ENCODE data around the gene BEAN1. TPM values are rescaled to one million over a fixed set of nuclear protein-coding genes. Genes with fewer than 3 reads are reported as not detected.

BEAN1 gene
- total RNA-seq, 1 experiment from 2014 or later: not detected

DNA sequence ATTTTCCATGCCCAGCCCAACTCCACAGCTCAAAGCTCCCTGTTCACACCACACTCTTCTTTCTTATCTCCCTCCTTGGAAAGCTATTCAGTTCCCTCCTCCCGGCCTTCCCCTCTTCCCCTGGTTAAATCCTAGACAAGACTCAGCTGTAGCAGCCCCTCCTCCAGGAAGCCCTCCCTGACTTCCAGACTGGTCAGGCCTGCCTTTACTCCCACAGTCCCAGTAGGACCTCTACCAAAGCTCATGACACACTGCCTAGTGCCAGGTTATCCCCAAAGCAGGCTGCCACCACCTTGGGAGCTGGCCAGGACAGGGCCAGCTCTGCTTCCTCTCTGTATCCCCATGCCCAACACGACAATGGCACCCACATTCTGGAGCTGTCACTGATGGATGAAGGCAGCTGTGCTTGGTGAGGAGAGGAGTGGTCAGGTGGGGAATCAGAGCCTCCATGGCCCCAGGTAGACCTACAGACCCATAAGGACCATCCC lies 50.0 kb downstream of the BEAN1 start (continued):
- TF ChIP-seq ZNF232 (CRISPR knock-in tag; IDR thresholded peaks at IDR 0.05) (no peak), ZMAT4 (CRISPR knock-in tag; IDR thresholded peaks at IDR 0.05) (no peak), SMAD4 (CRISPR knock-in tag; IDR thresholded peaks at IDR 0.05) (no peak), RORB (CRISPR knock-in tag; IDR thresholded peaks at IDR 0.05) (no peak), EMX1 (CRISPR knock-in tag; IDR thresholded peaks at IDR 0.05) (no peak), ZBTB21 (CRISPR knock-in tag; IDR thresholded peaks at IDR 0.05; ENCODE audit: borderline replicate concordance) (no peak)

GRCh38 chr16:66478733-66479511 lies 51.8 kb downstream of the BEAN1 start:
- Mint-ChIP-seq H3K4me1 (peaks cover 29% of the 10 kb centered on the region), H3K9me3 (no peaks in the 10 kb centered on the region), H3K36me3 (no peaks in the 10 kb centered on the region), H3K27ac (no peak overlapping the region), H3K27me3 (ENCODE audit: low read depth) (peaks cover 8% of the 10 kb centered on the region), H3K4me3 (no peak overlapping the region)
- DNase-seq (ENCODE audit: low spot score) (peak; percentile 77), ATAC-seq (peak; percentile 88)
- ChIA-PET POLR2A (no interaction called here), CTCF (interaction anchor here (0.6 to 3.7 kb wide), 12 partner anchors 10 to 137 kb away, joined by 3 to 20 read pairs (median 3); no protein-coding TSS in a partner anchor)
- TF ChIP-seq, protein P1, sequence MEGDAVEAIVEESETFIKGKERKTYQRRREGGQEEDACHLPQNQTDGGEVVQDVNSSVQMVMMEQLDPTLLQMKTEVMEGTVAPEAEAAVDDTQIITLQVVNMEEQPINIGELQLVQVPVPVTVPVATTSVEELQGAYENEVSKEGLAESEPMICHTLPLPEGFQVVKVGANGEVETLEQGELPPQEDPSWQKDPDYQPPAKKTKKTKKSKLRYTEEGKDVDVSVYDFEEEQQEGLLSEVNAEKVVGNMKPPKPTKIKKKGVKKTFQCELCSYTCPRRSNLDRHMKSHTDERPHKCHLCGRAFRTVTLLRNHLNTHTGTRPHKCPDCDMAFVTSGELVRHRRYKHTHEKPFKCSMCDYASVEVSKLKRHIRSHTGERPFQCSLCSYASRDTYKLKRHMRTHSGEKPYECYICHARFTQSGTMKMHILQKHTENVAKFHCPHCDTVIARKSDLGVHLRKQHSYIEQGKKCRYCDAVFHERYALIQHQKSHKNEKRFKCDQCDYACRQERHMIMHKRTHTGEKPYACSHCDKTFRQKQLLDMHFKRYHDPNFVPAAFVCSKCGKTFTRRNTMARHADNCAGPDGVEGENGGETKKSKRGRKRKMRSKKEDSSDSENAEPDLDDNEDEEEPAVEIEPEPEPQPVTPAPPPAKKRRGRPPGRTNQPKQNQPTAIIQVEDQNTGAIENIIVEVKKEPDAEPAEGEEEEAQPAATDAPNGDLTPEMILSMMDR (IDR thresholded peaks at IDR 0.05): 0 out of 2 replicates have a peak, but pooled peaks have one; percentile 35
- TF ChIP-seq, protein P2, sequence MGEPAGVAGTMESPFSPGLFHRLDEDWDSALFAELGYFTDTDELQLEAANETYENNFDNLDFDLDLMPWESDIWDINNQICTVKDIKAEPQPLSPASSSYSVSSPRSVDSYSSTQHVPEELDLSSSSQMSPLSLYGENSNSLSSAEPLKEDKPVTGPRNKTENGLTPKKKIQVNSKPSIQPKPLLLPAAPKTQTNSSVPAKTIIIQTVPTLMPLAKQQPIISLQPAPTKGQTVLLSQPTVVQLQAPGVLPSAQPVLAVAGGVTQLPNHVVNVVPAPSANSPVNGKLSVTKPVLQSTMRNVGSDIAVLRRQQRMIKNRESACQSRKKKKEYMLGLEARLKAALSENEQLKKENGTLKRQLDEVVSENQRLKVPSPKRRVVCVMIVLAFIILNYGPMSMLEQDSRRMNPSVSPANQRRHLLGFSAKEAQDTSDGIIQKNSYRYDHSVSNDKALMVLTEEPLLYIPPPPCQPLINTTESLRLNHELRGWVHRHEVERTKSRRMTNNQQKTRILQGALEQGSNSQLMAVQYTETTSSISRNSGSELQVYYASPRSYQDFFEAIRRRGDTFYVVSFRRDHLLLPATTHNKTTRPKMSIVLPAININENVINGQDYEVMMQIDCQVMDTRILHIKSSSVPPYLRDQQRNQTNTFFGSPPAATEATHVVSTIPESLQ (CRISPR knock-in tag; IDR thresholded peaks at IDR 0.05): no peak
- no peak for TF ChIP-seq ETV6 (CRISPR knock-in tag; IDR thresholded peaks at IDR 0.05)
- no peak for TF ChIP-seq ATF2 (CRISPR knock-in tag; IDR thresholded peaks at IDR 0.05; ENCODE audit: borderline replicate concordance, low read depth)
- no peak for TF ChIP-seq EMX1 (CRISPR knock-in tag; IDR thresholded peaks at IDR 0.05)
- TF ChIP-seq, protein P3, sequence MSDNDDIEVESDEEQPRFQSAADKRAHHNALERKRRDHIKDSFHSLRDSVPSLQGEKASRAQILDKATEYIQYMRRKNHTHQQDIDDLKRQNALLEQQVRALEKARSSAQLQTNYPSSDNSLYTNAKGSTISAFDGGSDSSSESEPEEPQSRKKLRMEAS (CRISPR knock-in tag; IDR thresholded peaks at IDR 0.05): peak; percentile 71

DNA sequence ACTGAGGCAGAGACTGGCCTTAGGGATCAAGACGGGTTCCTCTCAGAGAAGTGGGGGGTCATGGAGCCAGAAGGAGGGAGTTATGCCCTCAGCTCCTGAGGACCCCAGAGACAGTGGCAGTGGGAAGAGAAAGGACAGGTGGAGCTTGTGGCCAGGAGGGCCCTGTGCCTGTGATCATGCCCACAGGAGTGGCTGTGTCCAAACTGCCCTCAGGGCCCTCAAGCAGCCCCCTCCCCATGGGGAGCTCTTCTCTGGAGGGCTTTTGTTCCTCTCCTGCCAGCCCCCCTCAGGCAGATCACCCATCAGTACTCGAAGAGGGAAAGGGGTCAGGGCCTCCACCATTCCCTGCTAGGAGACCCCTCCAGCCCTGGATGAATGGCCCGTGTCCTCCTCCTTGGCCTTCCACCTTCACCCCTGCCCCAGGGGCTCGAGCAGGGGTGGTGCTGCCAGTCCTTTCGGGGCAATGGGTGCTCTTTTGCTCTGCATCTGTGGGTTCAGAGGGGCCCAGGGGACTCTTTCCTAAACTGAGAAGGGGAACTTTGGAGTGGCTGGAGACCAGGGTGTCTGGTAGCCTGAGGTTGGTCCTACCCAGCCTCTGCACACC lies 52.7 kb downstream of the BEAN1 start:
- CTCF ChIA-PET: interaction anchor here (0.6 to 3.7 kb wide), 11 partner anchors 11 to 138 kb away, joined by 3 to 20 read pairs (median 3); no protein-coding TSS in a partner anchor
- no peak overlapping the region for H3K4me3 Mint-ChIP-seq
- DNase-seq (ENCODE audit: low spot score): no peak
- H3K9me3 Mint-ChIP-seq: no peaks in the 10 kb centered on the region
- no peak overlapping the region for H3K27ac Mint-ChIP-seq
- TF ChIP-seq OVOL2 (CRISPR knock-in tag; IDR thresholded peaks at IDR 0.05; ENCODE audit: borderline replicate concordance) (no peak), CREM (CRISPR knock-in tag; IDR thresholded peaks at IDR 0.05) (no peak), MYBL2 (CRISPR knock-in tag; IDR thresholded peaks at IDR 0.05) (no peak), ZNF423 (CRISPR knock-in tag; IDR thresholded peaks at IDR 0.05) (no peak), MLX (CRISPR knock-in tag; IDR thresholded peaks at IDR 0.05) (no peak), ELF4 (CRISPR knock-in tag; IDR thresholded peaks at IDR 0.05; ENCODE audit: low read depth) (no peak), MXD4 (CRISPR knock-in tag; IDR thresholded peaks at IDR 0.05; ENCODE audit: borderline replicate concordance) (no peak)
- TF ChIP-seq, protein P4, sequence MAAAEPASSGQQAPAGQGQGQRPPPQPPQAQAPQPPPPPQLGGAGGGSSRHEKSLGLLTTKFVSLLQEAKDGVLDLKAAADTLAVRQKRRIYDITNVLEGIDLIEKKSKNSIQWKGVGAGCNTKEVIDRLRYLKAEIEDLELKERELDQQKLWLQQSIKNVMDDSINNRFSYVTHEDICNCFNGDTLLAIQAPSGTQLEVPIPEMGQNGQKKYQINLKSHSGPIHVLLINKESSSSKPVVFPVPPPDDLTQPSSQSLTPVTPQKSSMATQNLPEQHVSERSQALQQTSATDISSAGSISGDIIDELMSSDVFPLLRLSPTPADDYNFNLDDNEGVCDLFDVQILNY (CRISPR knock-in tag; IDR thresholded peaks at IDR 0.05): no peak
- TF ChIP-seq, protein P5, sequence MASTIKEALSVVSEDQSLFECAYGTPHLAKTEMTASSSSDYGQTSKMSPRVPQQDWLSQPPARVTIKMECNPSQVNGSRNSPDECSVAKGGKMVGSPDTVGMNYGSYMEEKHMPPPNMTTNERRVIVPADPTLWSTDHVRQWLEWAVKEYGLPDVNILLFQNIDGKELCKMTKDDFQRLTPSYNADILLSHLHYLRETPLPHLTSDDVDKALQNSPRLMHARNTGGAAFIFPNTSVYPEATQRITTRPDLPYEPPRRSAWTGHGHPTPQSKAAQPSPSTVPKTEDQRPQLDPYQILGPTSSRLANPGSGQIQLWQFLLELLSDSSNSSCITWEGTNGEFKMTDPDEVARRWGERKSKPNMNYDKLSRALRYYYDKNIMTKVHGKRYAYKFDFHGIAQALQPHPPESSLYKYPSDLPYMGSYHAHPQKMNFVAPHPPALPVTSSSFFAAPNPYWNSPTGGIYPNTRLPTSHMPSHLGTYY (CRISPR knock-in tag; IDR thresholded peaks at IDR 0.05): no peak
- peaks cover 27% of the 10 kb centered on the region for H3K4me1 Mint-ChIP-seq
- no peaks in the 10 kb centered on the region for H3K36me3 Mint-ChIP-seq
- POLR2A ChIA-PET: interaction anchor here (0.8 kb wide), 1 partner anchor 65 kb away, joined by 3 read pairs; no protein-coding TSS in a partner anchor
- peaks cover 8% of the 10 kb centered on the region for H3K27me3 Mint-ChIP-seq (ENCODE audit: low read depth)
- ATAC-seq: no peak

Measured in WTC11 (cell line).